GM15510 (cell line): ENCODE results near the gene EGFR.

Source experiments
- POLR2A ChIP-seq: IDR thresholded peaks from 3 replicates; pipeline ENCODE4 v1.6.1; 2011; ENCODE audit warnings: borderline replicate concordance; ENCODE audit not compliant: insufficient read length; ENCODE audit errors: extremely low read depth

EGFR gene

DNA sequence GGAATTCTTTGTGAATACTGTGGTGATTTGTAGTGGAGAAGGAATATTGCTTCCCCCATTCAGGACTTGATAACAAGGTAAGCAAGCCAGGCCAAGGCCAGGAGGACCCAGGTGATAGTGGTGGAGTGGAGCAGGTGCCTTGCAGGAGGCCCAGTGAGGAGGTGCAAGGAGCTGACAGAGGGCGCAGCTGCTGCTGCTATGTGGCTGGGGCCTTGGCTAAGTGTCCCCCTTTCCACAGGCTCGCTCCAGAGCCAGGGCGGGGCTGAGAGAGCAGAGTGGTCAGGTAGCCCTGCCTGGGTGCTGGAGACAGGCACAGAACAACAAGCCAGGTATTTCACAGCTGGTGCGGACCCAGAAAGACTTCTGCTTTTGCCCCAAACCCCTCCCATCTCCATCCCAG is 162.9 kb downstream of the EGFR start:
- no peak for TF ChIP-seq POLR2A

DNA sequence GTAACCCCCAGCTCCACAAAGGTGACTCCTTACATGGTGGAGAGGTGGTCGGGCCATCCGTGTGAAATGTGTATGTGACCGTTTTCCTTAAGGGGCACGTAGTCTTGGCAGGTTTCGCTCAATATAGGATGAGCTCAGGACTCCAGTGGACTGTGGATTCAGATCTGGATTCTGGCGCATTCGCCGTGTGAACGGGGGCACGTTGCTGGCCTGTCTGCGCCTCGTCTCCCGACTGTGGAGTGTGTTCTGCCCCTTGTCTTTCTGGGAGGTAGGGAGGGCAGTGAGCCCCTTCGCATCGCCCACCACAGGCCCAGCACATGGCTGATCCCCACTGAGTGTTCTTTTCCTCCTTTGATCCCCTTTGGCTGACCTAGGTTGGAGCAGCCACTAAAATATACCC is 165.1 kb downstream of the EGFR start:
- TF ChIP-seq POLR2A, result no peak

DNA sequence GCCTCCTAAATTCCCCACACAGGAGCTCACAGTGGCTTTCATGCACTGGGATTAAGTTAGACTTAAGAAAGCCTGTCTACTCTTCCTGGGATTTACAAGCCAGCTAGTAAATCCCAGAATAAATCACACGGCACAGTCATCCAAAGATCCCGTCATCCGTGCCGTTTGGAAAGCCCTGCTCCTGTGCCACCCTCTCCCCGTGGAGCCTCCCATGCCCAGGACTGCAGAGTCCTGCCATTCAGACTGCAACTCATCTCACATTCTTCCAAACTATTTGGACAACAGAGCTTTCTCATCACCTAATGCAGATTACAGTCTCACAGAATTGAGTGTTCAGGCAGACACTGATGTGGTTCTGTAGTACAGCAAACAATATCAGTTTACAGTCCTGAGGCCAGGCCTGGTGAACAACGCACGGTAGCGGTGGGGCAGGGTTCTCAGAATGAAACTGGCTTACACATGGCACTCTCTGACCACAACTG is 166.5 kb downstream of the EGFR start:
- TF ChIP-seq POLR2A, result no peak

DNA sequence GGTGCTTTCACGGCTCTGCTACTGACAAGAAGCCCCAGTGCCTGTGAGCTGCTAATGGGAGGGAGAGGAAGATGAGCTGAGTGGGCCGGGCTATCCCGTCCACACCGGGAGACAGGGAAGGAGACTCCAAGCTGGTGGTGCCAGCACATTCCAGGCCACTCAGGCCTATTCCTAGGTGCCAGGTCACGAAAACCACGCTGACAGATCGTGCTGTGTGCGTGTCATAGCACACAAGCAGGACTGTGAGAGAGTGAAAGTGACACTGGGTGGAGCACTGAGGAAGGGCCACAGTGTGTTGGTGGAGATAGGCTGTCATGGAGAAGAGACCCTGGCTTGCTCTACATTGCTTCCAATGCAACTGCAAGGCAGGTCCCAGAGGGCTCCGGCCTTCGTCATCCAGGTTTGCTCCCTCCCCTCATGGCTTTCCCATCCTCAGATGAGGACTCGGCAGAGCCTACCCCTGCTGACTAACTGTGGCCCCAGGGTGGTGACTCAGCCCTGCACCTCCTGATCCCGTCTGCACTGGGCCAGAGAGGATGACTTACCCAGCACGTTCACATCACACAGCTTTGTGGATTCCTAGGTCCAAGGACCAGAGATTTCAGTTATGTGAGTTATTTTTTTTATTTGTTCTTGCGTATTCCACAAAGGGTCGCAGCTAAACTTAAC is 167.3 kb downstream of the EGFR start:
- no peak for TF ChIP-seq POLR2A

DNA sequence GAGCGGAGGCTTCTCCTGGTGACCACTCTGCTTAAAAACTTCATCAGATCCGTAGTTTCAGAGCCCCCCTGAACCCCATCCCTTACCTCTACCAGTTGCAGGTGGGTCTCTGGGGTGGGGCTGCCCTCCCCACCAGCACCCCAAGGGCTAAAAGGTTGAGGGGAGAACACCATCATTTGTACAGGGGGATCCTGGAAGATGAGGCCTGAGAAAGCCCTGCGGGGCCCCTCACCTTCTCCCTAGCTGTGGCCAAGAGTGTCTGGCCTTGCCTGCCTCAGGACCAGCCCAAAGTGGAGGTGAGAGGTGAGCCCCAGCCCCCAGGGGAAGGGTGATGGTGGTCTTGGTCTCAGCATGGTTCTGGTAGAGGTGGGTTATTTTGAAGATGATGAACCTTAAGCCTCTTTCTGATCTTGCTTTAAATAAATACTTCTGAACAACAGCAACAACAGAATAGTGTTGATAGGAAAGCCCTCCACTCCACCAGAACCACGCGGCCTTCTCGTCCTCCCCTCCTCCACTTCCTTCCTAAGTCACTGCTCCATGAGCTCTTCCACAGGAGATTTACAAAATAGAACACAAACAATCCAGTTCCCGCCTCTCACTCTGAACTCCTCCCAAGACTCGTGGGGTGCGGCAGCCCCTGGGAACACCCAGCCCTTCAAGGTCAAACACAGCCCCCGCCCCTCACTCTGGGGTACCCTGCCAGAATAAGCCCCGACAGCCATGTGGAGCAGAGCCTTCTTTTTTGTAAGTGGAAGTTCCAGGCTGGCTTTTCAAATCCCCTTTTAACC is 169.1 kb downstream of the EGFR start:
- TF ChIP-seq POLR2A, result no peak

DNA sequence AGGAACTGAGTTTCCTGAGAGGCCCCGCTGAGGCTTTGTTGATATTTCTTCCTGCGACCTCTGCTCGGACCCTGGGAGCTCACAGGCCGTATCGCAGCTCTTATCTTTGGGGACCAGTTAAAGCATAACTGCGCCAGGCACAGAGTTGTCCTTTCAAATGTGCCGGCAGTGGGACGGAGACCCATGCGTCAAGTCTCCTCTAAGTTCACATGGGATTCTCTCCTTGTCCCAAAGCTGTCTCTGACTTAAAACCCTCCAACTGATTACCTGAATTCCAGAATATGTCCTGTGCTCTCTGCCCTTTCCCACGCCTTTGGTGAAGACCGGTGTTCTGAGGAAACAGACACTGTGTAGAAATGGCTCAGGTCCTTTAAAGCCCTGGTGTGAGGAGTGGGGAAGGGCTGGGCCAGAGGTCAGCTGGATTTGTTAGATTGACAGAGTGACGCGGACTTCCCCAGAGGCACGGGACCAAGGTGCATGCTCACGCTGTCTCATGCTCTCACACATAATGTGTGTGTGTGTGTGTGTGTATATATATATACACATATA is 169.8 kb downstream of the EGFR start:
- TF ChIP-seq POLR2A, result no peak

DNA sequence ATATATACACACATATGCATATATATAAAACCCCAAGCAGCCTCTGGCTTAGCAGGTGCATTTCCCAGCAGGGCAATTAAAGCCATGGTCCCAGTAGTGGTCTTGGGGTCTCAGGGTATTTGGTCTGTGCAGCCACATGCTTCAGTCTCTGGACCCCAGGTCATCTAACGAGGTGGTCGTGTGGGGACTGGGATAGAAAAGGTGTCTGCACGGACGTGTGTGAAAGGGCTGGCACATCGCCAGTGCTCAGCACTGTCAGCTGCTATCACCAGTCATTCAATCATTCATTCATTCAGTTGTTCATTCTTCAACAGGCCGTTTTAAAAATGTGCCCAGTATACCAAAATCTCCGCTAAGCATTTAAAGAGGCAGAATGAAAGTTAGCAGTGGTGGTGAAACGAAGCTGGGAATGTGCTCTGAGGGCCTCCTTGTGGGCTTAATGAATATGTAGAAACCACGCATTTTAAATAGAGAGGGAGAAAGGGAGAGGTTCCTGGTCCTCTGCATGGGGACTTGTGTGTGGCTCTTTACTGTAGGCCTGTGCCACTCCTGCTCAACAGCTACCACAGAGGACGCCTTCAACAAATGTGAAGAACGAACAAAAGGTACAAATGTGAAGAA is 170.4 kb downstream of the EGFR start:
- TF ChIP-seq POLR2A, result no peak

DNA sequence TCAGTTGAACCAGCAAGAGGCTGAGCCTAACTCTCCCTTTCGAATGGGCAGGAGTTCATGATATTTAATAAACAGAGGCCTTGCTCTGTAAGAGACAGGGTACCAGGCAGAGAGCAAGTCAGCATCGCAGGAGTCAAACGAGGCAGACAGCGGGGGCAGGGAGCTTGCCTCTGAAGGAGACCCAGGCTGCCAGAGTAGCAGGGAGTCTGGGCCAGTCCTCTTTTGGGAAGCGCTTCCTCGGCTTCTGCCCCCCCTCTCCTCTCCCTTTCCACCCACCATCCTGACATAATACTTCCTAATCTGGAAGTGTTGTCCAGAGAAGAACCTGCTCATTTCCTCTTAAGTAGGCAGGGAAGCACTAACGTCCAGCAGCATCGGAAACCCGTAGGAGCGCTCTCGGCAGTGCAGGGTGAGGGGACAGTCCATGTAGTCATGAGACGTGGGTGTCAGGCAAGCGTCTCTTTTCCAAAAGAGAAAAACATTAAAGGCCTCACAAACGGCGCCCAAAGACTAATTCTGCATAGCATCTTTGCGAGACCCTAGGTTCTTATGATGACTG is 171.1 kb downstream of the EGFR start:
- no peak for TF ChIP-seq POLR2A

DNA sequence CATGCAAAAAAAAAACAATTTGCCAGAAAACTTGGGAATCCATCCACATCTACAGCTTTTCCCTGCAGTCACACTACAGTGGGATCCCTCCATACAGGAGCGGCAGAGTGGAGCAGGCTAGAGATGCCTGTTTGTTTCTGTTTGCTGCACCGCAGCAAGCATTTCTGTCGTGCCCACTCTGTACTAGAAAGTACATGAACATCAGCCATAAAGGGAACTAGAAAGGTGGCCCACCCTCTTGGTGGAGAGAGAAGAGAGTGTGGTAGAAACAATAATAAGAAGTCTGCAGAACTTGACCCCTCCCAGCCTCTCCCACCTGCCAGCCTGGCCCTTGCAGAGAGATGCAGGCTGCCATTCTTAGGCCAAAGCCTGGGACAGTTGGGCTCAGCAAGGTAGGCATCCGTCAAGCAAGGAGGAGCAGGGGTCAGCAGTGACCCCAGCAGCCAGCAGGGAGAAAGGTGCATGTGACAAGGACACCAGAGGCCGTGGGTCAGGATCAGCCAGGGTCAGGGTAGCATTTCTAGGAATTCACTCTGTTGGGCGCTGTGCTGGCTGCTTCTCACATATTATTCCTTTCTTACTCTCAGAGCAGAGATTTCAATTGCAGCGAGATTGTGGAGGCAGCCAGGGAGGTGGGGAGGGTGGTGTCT is 171.8 kb downstream of the EGFR start:
- no peak for TF ChIP-seq POLR2A

DNA sequence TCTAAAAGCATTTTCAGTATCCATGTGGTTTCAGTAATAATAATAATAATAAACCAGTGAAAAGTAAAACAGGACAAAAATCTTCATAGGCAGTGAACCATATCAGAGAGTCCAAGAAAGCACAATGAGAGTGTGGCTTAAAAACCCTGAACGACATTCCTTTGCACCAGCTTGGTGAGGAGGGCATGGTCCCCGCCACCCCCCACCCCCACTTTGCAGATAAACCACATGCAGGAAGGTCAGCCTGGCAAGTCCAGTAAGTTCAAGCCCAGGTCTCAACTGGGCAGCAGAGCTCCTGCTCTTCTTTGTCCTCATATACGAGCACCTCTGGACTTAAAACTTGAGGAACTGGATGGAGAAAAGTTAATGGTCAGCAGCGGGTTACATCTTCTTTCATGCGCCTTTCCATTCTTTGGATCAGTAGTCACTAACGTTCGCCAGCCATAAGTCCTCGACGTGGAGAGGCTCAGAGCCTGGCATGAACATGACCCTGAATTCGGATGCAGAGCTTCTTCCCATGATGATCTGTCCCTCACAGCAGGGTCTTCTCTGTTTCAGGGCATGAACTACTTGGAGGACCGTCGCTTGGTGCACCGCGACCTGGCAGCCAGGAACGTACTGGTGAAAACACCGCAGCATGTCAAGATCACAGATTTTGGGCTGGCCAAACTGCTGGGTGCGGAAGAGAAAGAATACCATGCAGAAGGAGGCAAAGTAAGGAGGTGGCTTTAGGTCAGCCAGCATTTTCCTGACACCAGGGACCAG is 172.5 kb downstream of the EGFR start:
- no peak for TF ChIP-seq POLR2A

DNA sequence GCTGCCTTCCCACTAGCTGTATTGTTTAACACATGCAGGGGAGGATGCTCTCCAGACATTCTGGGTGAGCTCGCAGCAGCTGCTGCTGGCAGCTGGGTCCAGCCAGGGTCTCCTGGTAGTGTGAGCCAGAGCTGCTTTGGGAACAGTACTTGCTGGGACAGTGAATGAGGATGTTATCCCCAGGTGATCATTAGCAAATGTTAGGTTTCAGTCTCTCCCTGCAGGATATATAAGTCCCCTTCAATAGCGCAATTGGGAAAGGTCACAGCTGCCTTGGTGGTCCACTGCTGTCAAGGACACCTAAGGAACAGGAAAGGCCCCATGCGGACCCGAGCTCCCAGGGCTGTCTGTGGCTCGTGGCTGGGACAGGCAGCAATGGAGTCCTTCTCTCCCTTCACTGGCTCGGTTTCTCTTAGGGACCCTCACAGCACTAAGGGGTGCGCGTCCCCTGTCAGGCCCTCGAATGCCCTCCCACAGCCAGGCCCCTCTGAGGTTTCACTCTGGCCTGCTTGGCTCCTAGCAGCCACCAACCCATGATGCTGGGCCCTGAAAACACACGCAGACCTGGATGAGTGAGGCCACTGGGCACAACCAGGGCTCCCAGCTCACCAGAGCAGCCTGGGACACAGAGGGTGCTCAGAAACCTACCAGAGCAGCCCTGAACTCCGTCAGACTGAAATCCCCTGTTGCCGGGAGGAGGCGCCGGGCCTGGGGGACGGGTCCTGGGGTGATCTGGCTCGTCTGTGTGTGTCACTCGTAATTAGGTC is 173.3 kb downstream of the EGFR start:
- no peak for TF ChIP-seq POLR2A

DNA sequence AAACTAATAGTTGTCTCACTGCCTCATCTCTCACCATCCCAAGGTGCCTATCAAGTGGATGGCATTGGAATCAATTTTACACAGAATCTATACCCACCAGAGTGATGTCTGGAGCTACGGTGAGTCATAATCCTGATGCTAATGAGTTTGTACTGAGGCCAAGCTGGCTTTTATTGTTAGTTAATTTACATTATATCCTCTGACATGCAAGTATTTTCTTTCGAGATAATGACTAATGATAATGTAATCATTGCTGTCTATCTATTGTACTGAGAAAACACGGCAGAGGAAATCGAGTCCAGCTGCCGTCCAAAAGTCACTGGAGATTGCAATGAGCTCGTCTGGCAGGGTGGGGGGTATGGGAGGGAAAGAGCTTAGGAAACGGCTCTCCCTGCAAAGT is 173.9 kb downstream of the EGFR start:
- no peak for TF ChIP-seq POLR2A

DNA sequence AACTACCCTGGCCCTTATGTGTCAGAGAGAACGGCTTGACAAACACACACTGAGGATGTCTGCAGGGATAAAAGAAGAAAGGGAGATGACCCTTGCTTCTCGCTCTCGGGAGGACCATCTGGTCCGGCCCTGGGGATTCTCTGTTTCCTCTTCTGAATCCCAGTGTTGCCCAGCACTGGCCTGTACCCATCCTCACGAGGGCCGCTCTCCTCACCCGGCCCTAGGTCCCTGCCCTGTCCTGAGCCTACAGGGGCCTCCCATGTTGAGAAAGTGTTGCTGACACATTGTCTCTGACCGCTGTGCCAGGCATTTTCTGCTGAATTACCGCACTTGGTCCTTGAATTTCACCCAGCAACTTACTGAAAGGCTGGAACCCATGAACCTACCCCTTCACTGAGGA is 174.4 kb downstream of the EGFR start:
- no peak for TF ChIP-seq POLR2A
